Subcutaneous adipose tissue (tissue), 4 donors: Measurements from ENCODE around the gene ACSF3. TPM values are rescaled to one million over a fixed set of nuclear protein-coding genes. Genes with fewer than 3 reads are reported as not detected.

ENCODE experiments used
- total RNA-seq, 4 donors: library from RNA; depleted of rRNA; stranded (reverse); fragments of >200 nt; gene quantifications; one replicate each; pipeline ENCODE4 v1.1.0, GENCODE V29; 2016
- TF ChIP-seq, protein P1 (sequence below): fragments of 450-650 bp; IDR thresholded peaks from one replicate; pipeline ENCODE4 v1.5.1; 2016; ENCODE audit warnings: low read depth, mild to moderate bottlenecking, control low read depth, antibody characterized with exemption, moderate library complexity

Gene ACSF3
- total RNA-seq, 4 donors from 2014 or later, result 17.4 to 40.1 (median 22.5) TPM

DNA sequence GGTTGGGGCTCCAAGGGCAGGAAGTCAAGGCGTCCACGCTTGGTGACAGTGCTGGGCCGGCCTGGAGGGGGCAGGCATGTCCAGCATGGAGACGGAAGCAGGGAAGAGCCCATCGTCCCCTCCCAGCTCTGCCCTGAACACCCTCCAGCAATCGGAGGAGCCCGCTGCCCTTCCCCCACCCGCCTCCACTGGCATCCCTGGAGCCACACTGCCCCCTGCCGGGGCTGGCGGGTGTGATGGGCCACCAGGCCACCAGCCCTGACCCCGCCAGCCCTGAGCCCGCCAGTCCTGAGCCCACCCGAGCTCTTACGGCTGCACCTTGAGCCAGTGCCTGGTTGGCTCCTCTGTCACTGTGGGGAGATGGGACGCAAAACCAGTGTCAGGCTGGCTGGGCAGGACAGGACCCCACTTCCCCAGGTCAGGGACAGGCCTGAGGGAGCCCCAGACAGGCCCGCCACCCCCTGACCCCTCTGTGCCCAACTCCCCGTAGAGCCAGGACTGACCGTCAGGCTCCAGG is 73.8 kb downstream of the ACSF3 start:
- TF ChIP-seq, protein P1, sequence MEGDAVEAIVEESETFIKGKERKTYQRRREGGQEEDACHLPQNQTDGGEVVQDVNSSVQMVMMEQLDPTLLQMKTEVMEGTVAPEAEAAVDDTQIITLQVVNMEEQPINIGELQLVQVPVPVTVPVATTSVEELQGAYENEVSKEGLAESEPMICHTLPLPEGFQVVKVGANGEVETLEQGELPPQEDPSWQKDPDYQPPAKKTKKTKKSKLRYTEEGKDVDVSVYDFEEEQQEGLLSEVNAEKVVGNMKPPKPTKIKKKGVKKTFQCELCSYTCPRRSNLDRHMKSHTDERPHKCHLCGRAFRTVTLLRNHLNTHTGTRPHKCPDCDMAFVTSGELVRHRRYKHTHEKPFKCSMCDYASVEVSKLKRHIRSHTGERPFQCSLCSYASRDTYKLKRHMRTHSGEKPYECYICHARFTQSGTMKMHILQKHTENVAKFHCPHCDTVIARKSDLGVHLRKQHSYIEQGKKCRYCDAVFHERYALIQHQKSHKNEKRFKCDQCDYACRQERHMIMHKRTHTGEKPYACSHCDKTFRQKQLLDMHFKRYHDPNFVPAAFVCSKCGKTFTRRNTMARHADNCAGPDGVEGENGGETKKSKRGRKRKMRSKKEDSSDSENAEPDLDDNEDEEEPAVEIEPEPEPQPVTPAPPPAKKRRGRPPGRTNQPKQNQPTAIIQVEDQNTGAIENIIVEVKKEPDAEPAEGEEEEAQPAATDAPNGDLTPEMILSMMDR, result no peak

DNA sequence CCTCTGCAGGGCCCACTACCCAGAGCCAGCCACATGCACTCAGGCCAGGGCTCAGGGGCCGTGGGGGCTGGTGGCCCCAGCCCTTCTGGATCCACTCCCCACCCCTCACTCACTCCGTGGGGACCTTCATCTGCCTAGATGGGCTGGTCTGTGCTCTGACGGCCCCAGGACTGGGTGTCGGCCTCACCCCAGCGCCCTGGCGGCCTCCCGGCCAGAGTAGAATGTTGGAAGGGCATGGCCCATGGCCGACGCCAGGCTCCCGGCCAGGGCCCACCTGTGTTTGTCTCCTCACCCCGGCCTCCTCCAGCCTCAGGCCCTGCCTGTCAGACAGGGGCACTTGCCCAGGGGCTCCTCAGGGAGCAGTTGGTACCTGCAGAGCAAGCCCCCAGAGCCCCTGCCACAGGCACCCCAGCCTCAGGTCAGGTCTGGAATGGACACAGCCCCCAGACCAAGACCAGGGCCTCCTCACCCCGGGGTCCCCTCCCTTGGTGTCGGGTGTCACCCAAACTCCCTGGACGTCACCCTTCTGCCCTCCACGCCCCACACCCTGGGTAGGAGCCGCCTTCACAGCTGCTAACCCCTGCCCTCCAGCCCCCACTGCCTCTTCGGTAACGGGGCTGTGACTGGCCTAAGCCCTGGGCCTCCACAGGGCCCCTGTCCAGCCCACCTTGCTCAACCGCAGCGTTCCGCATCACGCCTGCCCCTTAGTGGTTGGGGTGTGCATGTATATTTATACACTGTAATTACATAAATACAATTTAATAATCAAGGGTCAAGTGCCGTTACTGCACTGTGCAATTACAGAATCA is 74.9 kb downstream of the ACSF3 start:
- TF ChIP-seq, protein P1, result no peak

DNA sequence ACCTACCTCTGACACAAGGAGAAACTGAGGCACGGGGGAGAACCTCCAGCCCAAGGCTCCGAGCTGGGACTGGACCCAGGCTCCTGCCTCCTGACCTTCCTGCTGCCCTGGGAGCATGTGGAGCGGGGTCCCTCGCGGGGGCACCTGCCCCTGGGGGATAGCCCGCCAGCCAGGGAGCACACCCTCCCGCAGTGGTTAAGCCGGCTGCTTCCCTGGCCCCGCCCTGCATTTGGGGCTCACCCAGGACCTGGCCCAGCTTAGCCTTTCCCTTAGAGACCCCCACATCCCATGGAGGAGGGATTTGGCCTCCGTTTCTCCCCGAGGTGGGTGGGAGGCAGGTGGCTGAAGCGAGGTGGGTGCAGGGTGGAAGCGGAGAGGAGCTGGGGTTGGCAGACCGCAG is 76.1 kb downstream of the ACSF3 start:
- TF ChIP-seq, protein P1, result no peak

DNA sequence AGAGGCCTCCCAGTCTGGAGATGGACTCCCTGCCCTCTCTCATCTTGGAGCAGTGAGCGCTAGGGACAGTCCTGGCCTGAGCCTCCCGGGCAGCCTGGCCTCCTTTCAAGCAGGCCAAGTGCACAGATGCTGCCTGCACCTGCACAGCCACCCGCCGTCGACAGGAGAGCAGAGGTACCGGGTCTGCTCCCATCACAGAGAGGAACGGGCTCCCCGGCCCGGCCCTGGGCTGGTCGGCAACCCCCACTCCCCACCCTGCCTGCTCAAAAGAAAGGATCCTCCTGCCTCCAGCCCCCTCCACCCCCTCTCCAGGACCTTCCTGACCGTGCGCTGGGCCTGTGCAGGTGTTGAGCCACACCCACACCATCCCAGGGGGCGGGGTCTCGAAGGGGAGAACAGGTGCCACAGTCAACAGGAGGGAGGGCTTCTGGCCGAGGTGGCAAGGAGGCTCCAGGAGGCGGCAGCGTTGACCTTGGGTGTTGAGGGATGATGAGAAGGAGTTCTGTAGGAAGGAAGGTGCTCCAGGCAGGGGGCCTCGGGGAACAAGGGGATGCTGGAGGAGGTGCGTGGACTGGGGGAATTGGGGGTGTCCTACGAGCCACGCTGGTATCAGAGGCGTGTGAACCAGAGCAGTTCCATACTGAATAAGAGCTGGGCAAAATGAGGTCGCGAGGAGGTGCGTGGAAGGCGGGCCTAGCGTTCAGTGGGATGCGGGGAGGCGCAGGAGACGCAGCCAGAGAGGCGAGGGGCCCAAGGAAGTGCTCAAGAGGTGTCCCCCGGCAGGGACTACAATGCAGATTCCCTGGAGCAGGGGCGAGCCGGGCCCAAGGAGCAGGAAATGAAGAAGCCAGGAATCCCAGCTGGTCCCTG is 76.9 kb downstream of the ACSF3 start:
- TF ChIP-seq, protein P1, result no peak

DNA sequence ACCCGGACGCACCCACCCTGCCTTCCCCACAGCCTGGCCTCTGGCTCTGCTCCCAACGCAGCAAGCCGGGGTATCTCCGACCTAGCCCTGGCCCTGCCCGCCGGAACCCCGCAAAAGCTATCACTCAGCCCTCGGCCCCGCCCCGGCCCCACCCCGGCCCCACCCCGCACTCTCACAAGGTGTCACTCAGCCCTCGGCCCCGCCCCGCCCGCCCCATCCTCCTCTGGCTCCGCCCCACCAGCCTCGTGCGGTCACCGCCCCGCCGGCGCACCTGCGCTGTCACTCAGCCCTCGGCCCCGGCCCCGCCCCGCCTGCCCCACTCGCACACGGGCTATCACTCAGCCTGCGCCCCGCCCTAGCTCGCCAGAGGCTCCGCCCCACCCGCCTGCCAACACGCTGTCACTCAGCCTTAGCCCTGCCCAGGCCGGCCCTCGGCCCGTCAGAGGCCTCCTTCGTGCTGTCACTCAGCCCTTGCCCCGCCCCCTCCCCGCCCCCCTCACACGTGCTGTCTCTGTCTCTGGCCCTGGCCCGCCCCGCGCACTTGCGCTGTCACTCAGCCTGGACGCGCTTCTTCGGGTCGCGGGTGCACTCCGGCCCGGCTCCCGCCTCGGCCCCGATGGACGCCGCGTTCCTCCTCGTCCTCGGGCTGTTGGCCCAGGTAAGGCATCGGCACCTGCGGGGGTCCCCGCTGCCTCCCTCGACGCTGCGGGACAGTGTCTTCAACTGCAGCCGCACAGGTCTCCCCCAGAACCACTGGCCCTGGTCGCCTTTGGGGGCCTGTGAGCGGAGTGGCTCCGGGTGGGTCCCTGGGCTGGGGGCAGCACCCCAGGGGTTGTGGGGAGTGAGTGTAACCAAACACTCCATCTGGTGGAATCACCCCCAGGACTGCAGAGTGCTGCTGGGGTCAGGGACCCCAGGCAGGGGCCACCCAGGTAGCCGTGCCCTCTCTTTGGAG is 77.8 kb downstream of the ACSF3 start, which contains the start of gene CDH15:
TSS of gene CDH15 (plus strand) at position 533 of the 955 bp plus-strand sequence. CDS start at position 617, 84 bp downstream.
- TF ChIP-seq, protein P1, result no peak

DNA sequence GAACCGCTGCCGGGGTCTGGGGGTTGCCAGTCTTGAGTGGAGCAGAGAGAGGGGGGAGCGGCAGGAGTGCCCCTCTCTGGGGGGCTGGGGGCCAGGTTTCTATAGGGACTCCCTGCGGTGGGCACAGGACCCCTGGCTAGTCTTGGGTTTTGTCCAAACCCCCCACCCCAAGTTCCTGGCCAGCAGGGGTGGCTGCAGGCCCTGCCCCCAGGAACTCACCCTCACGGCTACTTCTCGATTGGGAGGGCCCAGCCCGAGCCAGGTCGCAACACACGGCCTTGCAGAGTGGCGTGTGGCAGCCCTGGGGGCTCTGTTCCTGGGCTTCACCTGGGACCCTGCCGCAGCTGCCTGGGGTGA is 78.5 kb downstream of the ACSF3 start:
- TF ChIP-seq, protein P1, result no peak
